ENCODE data around the gene PLSCR1.
A peak's percentile ranks its signal among the peaks of the same experiment; 100 is the strongest.

Gene PLSCR1

DNA sequence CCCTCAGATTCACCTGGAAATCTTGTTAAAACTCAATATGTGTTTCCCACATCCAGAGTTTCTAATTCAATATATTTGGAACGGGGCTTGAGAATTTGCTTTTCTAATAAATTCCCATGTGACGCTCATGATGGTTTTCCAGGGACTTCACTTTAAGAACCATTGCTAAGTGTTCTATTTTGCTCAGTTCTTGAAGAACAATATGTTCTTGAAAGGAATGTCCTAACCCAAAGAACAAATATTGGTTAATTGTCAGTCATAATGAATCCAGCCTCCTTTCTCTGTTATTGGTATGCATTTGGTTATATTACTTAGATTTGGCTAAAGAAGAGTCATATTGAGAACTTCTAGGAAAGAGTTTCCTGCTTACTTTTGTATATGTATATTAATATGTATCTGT lies 70.7 kb downstream of the PLSCR1 start:
- DNase-seq (ENCODE audit: low spot score): no peak

DNA sequence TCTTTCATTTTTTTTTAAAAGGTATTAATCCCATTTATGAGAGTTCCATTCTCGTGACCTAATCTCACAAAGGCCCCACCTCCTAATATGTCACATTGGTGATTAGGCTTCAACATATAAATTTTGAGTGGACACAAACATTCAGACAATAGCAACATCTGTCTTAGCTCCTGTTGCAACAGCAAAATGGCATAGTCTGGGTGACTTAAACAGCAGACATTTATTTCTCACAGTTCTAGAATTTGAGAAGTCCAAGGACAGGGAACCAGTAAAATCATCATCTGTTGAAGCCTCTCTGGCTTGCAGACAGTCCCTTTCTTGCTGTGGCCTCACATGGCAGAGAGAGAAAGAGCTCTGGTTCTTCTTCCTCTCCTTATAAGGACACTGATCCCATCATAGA lies 71.8 kb downstream of the PLSCR1 start:
- DNase-seq (ENCODE audit: low spot score): no peak

DNA sequence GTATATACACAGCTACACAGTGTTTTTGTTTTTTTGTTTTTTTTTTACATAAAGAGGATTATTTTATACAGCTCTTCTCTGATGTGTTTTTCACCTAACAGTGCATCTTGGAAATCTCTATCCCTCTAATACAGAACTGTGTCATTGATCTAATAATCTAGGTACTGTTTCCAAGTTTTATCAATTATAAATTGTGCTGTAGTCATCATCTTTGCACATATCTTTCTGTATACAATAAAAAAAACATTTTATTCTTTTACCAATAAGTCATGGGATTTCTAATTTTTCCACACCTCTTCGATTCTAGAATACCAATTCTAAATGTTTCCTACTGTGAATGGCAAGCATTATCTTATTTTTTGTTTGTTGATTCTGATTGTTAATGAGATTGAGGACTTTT lies 73.4 kb downstream of the PLSCR1 start:
- no peak for DNase-seq (ENCODE audit: low spot score)

DNA sequence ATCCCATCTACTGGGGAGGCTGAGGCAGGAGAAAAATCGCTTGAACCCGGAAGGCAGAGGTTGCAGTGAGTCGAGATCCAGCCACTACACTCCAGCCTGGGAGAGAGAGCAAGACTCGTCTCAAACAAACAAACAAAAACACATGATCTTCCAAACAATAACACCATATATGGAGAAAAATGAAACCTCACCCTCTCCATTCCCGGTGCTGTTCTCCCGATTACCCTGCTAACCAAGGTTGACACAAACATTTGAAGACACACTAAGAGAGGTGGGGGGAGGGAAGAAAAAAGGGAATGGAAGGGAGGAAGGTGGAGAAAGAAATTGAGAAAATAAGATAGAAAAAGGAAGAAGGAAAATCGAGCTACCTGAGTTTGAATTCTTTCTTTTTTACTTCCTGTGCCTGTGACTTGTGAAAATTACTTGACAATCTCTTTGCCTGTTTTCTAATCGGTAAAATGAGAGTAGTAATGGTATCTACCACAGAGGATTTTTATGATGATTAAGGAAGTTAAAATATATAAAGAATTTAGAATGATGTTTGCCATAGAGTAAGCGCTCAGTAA lies 73.9 kb downstream of the PLSCR1 start:
- no peak for DNase-seq (ENCODE audit: low spot score)

DNA sequence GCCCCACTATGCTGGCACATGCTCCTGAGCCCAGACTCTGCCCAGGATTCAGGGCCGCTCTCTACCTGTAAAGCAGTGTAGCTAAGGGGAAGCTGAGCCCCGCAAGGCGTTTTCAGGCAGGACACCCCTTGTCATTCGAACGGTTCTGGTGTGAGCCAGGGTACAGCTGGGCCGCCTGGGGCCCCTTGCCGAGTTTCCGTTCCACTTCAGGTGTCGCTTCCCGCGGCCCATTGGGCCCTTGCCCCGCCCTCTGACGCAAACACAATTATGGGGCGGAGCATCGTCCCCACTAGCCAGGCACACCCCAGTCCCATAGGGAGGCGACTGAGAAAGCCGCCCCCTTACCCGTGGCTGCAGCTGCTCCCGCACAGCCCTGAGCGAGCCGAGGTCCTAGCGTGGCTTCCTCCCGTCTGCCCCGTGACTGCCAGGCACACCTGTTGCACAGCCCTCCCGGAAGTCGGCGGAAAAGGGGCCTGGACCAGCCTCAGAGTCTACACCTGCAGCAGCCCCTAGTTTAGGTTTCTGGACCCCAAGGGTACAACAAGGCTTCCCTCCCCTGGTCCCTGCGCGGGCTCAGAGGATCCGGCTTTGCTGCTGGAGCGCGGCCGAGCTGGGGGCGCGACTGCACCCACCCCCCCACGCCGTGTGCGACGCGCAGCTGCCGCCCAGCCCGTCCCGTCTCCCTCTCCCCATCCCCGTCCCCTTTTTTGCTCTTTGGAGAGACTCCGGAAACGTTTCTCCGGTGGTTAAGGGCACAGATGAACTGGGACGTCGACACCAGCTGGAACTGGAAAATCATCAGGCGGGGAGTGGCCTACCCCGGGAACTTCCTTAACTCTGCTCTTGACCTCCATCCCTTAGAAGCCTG lies 75.0 kb downstream of the PLSCR1 start, which contains the start of gene PLSCR2:
Gene PLSCR2 (minus strand): TSS at position 412 of the 868 bp plus-strand sequence. CDS start 9,657 bp downstream, outside the sequence.
- peak; percentile 22 for DNase-seq (ENCODE audit: low spot score)

DNA sequence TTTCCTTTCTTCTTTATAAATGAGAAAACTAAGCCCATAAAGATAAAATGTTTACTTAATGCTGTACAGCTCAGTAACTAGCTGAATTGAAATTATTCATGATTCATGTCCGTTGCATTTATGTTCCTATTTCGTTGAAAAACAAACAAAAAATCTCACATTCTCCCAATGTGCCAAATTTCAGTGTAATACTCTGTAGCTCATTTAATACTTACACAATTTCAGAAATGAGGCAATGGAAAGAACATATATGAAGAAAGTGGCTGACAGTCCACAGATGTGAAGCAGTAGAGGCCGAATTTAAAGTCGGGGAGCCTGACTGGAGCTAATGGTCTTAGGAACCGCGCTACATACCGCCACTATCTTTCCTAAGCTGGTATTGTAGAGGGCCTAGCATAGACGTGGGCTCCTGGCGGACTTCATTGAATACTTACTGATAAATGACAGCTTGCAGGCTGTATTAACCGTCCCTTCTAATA lies 75.7 kb downstream of the PLSCR1 start:
- no peak for DNase-seq (ENCODE audit: low spot score)

DNA sequence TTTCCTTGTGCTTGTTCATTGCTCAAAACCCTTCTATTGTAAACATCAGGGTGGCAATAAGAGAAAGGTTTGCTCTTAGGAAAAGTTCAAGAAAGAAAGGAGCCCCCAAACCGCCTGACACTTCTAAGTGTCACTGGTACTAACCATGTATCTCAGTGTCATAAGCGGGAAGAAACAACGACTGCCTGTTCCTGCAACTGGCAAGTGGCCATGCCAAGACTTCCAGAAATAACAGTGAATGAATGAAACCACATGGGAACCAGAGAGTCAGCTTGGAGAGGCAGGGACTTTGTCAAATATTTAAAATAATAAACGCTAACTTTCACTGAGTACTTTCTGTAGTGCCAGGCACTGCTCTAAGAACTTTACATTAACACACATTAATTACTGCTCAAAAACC lies 76.2 kb downstream of the PLSCR1 start:
- peak; percentile 13 for DNase-seq (ENCODE audit: low spot score)

DNA sequence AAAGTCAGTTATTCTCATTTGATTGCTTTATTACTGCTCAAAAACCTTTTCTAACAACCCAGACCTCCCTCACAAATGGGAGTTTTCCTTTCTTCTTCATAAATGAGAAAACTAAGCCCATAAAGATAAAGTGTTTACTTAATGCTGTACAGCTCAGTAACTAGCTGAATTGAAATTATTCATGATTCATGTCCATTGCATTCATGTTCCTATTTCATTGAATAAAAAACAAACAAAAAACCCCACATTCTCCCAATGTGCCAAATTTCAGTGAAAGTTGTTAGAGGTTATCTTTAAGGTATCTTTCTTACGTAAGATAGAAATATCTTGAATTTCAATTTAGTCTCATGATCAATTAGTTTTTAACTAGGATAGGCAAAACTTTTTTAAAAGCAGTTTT lies 77.8 kb downstream of the PLSCR1 start:
- no peak for DNase-seq (ENCODE audit: low spot score)

DNA sequence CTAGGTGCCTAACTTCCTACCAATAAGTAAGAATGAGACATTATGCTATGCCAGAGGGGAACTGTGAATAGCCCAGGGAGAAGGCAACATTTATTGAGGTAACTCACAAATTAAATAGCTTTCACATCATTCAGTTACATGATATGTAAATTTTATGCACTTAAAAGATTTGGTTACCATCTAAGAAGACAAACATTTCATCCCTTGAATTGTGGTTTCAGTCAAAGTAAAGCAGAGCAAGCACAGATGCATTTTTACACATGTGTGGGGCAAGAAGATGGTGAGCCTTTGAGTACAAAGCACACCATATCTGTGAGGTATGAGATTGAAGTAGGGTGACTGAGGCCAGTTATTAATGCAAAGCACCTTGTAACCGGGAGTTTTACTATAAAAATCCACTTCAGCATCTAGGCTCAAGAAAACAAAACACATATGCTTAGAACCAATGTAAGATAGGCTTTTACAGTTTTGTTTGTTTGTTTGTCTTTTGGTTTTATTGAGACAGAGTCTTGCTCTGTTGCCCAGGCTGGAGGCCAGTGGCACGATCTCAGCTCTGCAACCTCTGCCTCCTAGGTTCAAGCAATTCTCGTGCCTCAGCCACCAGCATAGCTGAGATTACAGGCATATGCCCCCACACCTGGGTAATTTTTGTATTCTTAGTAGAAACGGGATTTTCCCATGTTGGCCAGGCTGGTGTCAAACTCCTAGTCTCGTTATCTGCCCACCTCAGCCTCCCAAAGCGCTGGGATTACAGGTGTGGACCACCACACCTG lies 78.5 kb downstream of the PLSCR1 start:
- no peak for DNase-seq (ENCODE audit: low spot score)

Data from globus pallidus (tissue), 1 donor.